T-cell (primary cell): ENCODE results near the gene TRMT1. TPM values are rescaled to one million over a fixed set of nuclear protein-coding genes. Genes with fewer than 3 reads are reported as not detected.
A peak's percentile ranks its signal among the peaks of the same experiment; 100 is the strongest.

Experiments
- ATAC-seq, 4 experiments: fragments of 200-7000 bp in 3 of 4; fragments of 150-1000 bp in 1 of 4; cut with Tn5 transposase; replicated peaks in 1 of 4; 1 replicate in 3 of 4; 2 replicates in 1 of 4; pipeline ENCODE4 v1.10.0; 2021; ENCODE audit warnings: moderate library complexity in 3 of 4, mild to moderate bottlenecking in 2 of 4, moderate number of reproducible peaks in 1 of 4
- CTCF ChIA-PET, 2 donors: fragments of 300-600 bp; sonication (Branson Sonifier 250); formaldehyde crosslinking; loops; one replicate each; lab custom pipeline; 2022; ENCODE audit warnings: antibody characterized with exemption in 2 of 2; lab: Charles Lee
- POLR2A ChIA-PET, 2 donors: fragments of 300-600 bp; sonication (Branson Sonifier 250); formaldehyde crosslinking; loops; one replicate each; lab custom pipeline; 2022; ENCODE audit warnings: antibody characterized with exemption in 2 of 2; lab: Charles Lee
- DNase-seq, 35 experiments: peaks; one replicate each; pipeline versions ENCODE4 v3.0.0 to v3.0.0-alpha.2; 2013 to 2023
- H3K27ac ChIP-seq: one replicate; pipeline ENCODE4 v1.5.1; 2013; ENCODE audit warnings: low read length
- H3K27me3 ChIP-seq, 2 experiments: replicated peaks in 1 of 2; 1 replicate in 1 of 2; 2 replicates in 1 of 2; pipeline versions ENCODE4 v1.6.1 to v1.7.0; 2013; ENCODE audit warnings: low read length in 1 of 2, mixed read lengths in 1 of 2; ENCODE audit not compliant: control insufficient read depth in 2 of 2, insufficient read depth in 2 of 2; ENCODE audit errors: extremely low read depth in 1 of 2
- H3K36me3 ChIP-seq, 2 donors: 1 replicate in 1 of 2; 2 replicates in 1 of 2; pipeline versions ENCODE4 v1.6.1 to v1.7.0; 2013; ENCODE audit warnings: low read length in 1 of 2; ENCODE audit not compliant: control insufficient read depth in 2 of 2, insufficient read depth in 1 of 2; ENCODE audit errors: extremely low read depth in 1 of 2
- H3K4me1 ChIP-seq, 2 experiments: 1 replicate in 1 of 2; 2 replicates in 1 of 2; pipeline versions ENCODE4 v1.6.1 to v1.7.0; 2013; ENCODE audit warnings: low read length in 2 of 2, mixed read lengths in 1 of 2; ENCODE audit not compliant: insufficient read depth in 2 of 2, control insufficient read depth in 1 of 2; ENCODE audit errors: extremely low read depth in 1 of 2
- H3K4me3 ChIP-seq, 2 donors: 1 replicate in 1 of 2; 2 replicates in 1 of 2; pipeline versions ENCODE4 v1.5.1 to v1.7.0; 2013; ENCODE audit warnings: mild to moderate bottlenecking in 2 of 2, low read length in 1 of 2, moderate library complexity in 1 of 2; ENCODE audit not compliant: control insufficient read depth in 1 of 2; ENCODE audit errors: extremely low read depth in 1 of 2
- H3K9me3 ChIP-seq: 2 replicates; pipeline ENCODE4 v1.7.0; 2013
- H3K27ac Mint-ChIP-seq, 2 donors: one replicate each; pipeline ENCODE4 v1.8.0; 2020 to 2021; ENCODE audit warnings: mild to moderate bottlenecking in 2 of 2, mixed read lengths in 2 of 2
- H3K27me3 Mint-ChIP-seq, 2 donors: one replicate each; pipeline ENCODE4 v1.8.0; 2021 to 2022; ENCODE audit warnings: mixed read lengths in 2 of 2
- H3K36me3 Mint-ChIP-seq: one replicate; pipeline ENCODE4 v1.8.0; 2021; ENCODE audit warnings: mixed read lengths
- H3K4me1 Mint-ChIP-seq, 3 donors: one replicate each; pipeline ENCODE4 v1.8.0; 2020 to 2022; ENCODE audit warnings: mixed read lengths in 3 of 3, mild to moderate bottlenecking in 1 of 3
- H3K4me3 Mint-ChIP-seq, 3 donors: one replicate each; pipeline ENCODE4 v1.8.0; 2020 to 2022; ENCODE audit warnings: mild to moderate bottlenecking in 3 of 3, mixed read lengths in 3 of 3, moderate library complexity in 3 of 3
- H3K9me3 Mint-ChIP-seq, 3 donors: one replicate each; pipeline ENCODE4 v1.8.0; 2020 to 2022; ENCODE audit warnings: mixed read lengths in 3 of 3
- WGBS: methylation state at CpG from one replicate; pipeline ENCODE4 v1.1.5; 2013; ENCODE audit warnings: missing lambda C conversion rate; ENCODE audit not compliant: insufficient coverage; 5-methylcytosine and 5-hydroxymethylcytosine counted together
- total RNA-seq, 35 experiments: library from RNA in 6 of 35; stranded (reverse) in 6 of 35; fragments of 120-200 nt in 1 of 35; gene quantifications; one replicate each; pipeline versions ENCODE4 v1.2.1 to v1.2.4 and lab custom pipeline; 2013 to 2026

The TRMT1 gene
- total RNA-seq, 5 donors from 2014 or later (not counting 1 experiment from before 2014, with no cell fraction given), result 68.9 to 121 (median 95.6) TPM

GRCh38 chr19:13104848-13105711 is 11.5 kb downstream of the TRMT1 start:
- H3K4me1 Mint-ChIP-seq, result peaks cover 24 to 37% (median 29%) of the 10 kb centered on the region in 3 donors
- Histone ChIP-seq H3K27me3 (no peaks in the 10 kb centered on the region), H3K36me3 (peaks cover 9 to 13% of the 10 kb centered on the region in 2 donors), H3K4me1 (peaks cover 13 to 56% of the 10 kb centered on the region in 2 experiments), H3K9me3 (no peaks in the 10 kb centered on the region), H3K4me3 (peak overlapping the region; percentile 44 to 75), H3K27ac (peak overlapping the region; percentile 77)
- peak in 7 of 35 experiments; percentile 29 to 50 (median 42) for DNase-seq
- WGBS, result 39% methylated on average over 7 of the region's 29 CpGs
- peaks cover 5% of the 10 kb centered on the region for H3K36me3 Mint-ChIP-seq
- peak overlapping the region; percentile 89 to 92 (median 89) for H3K4me3 Mint-ChIP-seq
- peak overlapping the region; percentile 92 to 94 for H3K27ac Mint-ChIP-seq
- ATAC-seq, result peak; percentile 43 to 57 (median 46)
- POLR2A ChIA-PET, result no interaction called here
- H3K27me3 Mint-ChIP-seq, result no peaks in the 10 kb centered on the region
- CTCF ChIA-PET, result interaction anchor here (0.6 to 1.8 kb wide), 3 partner anchors 13 to 214 kb away, joined by 3 to 6 read pairs (median 5); partner anchors contain the start of genes GCDH (in 1 of the 2) and NACC1 (in 1 of the 2)
- no peaks in the 10 kb centered on the region for H3K9me3 Mint-ChIP-seq

- H3K27ac ChIP-seq, result peak overlapping the region; percentile 77
- H3K4me1 ChIP-seq, result peaks cover 16 to 63% of the 10 kb centered on the region in 2 experiments
- Mint-ChIP-seq H3K27me3 (no peaks in the 10 kb centered on the region), H3K4me3 (peak overlapping the region; percentile 89 to 92 (median 89)), H3K9me3 (no peaks in the 10 kb centered on the region), H3K4me1 (peaks cover 29 to 43% (median 36%) of the 10 kb centered on the region in 3 donors), H3K27ac (peak overlapping the region; percentile 92 to 94), H3K36me3 (peaks cover 5% of the 10 kb centered on the region)
- 0% methylated on average over 23 of the region's 33 CpGs for WGBS
- peak overlapping the region; percentile 44 to 75 for H3K4me3 ChIP-seq
- ChIA-PET POLR2A (no interaction called here), CTCF (interaction anchor here (0.6 to 1.8 kb wide), 3 partner anchors 13 to 214 kb away, joined by 3 to 6 read pairs (median 5); partner anchors contain the start of genes GCDH (in 1 of the 2) and NACC1 (in 1 of the 2))
- H3K27me3 ChIP-seq, result no peaks in the 10 kb centered on the region
- H3K9me3 ChIP-seq, result no peaks in the 10 kb centered on the region
- DNase-seq (peak in 25 of 35 experiments; percentile 34 to 74 (median 50)), ATAC-seq (peak; percentile 49 to 68 (median 60))
- H3K36me3 ChIP-seq, result peaks cover 6 to 9% of the 10 kb centered on the region in 2 donors
These were observed 12.1 kb downstream of the TRMT1 start for GRCh38 chr19:13104360-13104847.

- H3K4me3 Mint-ChIP-seq, result peak overlapping the region; percentile 89 to 92 (median 89)
- DNase-seq (peak in 1 of 35 experiments; percentile 9), ATAC-seq (no peak)
- CTCF ChIA-PET, result interaction anchor here in 1 of 2 donors (1.8 kb wide), 1 partner anchor 14 kb away, joined by 6 read pairs; the partner anchor contains the start of gene NACC1
- H3K4me1 Mint-ChIP-seq, result peaks cover 34 to 47% (median 39%) of the 10 kb centered on the region in 3 donors
- Histone ChIP-seq H3K27me3 (peaks cover 0 to 4% of the 10 kb centered on the region in 2 experiments), H3K4me1 (peaks cover 18 to 69% of the 10 kb centered on the region in 2 experiments), H3K27ac (peak overlapping the region; percentile 77), H3K36me3 (peaks cover under 1 to 4% of the 10 kb centered on the region in 2 donors), H3K4me3 (peak overlapping the region; percentile 44 to 75), H3K9me3 (no peaks in the 10 kb centered on the region)
- no peaks in the 10 kb centered on the region for H3K27me3 Mint-ChIP-seq
- 56% methylated on average over 1 of the region's 13 CpGs for WGBS
- POLR2A ChIA-PET, result no interaction called here
- peaks cover 5% of the 10 kb centered on the region for H3K36me3 Mint-ChIP-seq
- H3K9me3 Mint-ChIP-seq, result no peaks in the 10 kb centered on the region
- peak overlapping the region; percentile 88 to 94 for H3K27ac Mint-ChIP-seq
These were observed 12.8 kb downstream of the TRMT1 start for GRCh38 chr19:13103581-13104359.

GRCh38 chr19:13102666-13103580 is 13.6 kb downstream of the TRMT1 start, which contains the start of gene LYL1:
Gene LYL1 (minus strand): TSS chr19:13102858. CDS start chr19:13101171, 1,687 bp downstream.
- ATAC-seq, result peak in 3 of 4 experiments; percentile 5 to 15 (median 15)
- Mint-ChIP-seq H3K4me1 (peaks cover 40 to 54% (median 42%) of the 10 kb centered on the region in 3 donors), H3K4me3 (peak within 1 kb of the TSS; percentile 72 to 89 (median 79)), H3K27me3 (peaks cover 0 to 3% of the 10 kb centered on the region in 2 donors), H3K36me3 (peaks cover 5% of the 10 kb centered on the region), H3K27ac (peak within 1 kb of the TSS; percentile 84 to 88), H3K9me3 (no peaks in the 10 kb centered on the region)
- peak within 1 kb of the TSS; percentile 51 to 52 for H3K4me3 ChIP-seq
- ChIA-PET CTCF (interaction anchor here in 1 of 2 donors (1.8 kb wide), 1 partner anchor 15 kb away, joined by 6 read pairs; the partner anchor contains the start of gene NACC1), POLR2A (no interaction called here)
- H3K36me3 ChIP-seq, result peaks cover 0 to 4% of the 10 kb centered on the region in 2 donors
- peaks cover 0 to 13% of the 10 kb centered on the region in 2 experiments for H3K27me3 ChIP-seq
- H3K4me1 ChIP-seq, result peaks cover 19 to 78% of the 10 kb centered on the region in 2 experiments
- no peaks in the 10 kb centered on the region for H3K9me3 ChIP-seq
- peak in 6 of 35 experiments; percentile 27 to 63 (median 42) for DNase-seq
- H3K27ac ChIP-seq, result peak within 1 kb of the TSS; percentile 77
- 1% methylated on average over 39 of the region's 47 CpGs for WGBS

- Histone ChIP-seq H3K27ac (peak overlapping the region; percentile 6), H3K9me3 (no peaks in the 10 kb centered on the region), H3K27me3 (peaks cover 0 to 19% of the 10 kb centered on the region in 2 experiments), H3K36me3 (peaks cover 0 to under 1% of the 10 kb centered on the region in 2 donors), H3K4me3 (peak overlapping the region; percentile 51 to 52), H3K4me1 (peaks cover 19 to 84% of the 10 kb centered on the region in 2 experiments)
- DNase-seq, result no peak
- POLR2A ChIA-PET, result no interaction called here
- H3K27ac Mint-ChIP-seq, result peak overlapping the region; percentile 84 to 87
- WGBS, result 10% methylated on average over 5 of the region's 7 CpGs
- peaks cover under 1% of the 10 kb centered on the region for H3K36me3 Mint-ChIP-seq
- peaks cover 42 to 55% (median 43%) of the 10 kb centered on the region in 3 donors for H3K4me1 Mint-ChIP-seq
- no peaks in the 10 kb centered on the region for H3K9me3 Mint-ChIP-seq
- CTCF ChIA-PET, result no interaction called here
- H3K27me3 Mint-ChIP-seq, result peaks cover 0 to 3% of the 10 kb centered on the region in 2 donors
- peak overlapping the region; percentile 72 to 89 (median 78) for H3K4me3 Mint-ChIP-seq
- no peak for ATAC-seq
These were observed 14.2 kb downstream of the TRMT1 start for GRCh38 chr19:13102416-13102665.
